NCI-H2107 (cell line): ENCODE results near the gene CHD9NB.

Experiments
- DNase-seq: peaks from one replicate; lab custom pipeline; 2025; lab: John Stamatoyannopoulos, UW

Gene CHD9NB

DNA sequence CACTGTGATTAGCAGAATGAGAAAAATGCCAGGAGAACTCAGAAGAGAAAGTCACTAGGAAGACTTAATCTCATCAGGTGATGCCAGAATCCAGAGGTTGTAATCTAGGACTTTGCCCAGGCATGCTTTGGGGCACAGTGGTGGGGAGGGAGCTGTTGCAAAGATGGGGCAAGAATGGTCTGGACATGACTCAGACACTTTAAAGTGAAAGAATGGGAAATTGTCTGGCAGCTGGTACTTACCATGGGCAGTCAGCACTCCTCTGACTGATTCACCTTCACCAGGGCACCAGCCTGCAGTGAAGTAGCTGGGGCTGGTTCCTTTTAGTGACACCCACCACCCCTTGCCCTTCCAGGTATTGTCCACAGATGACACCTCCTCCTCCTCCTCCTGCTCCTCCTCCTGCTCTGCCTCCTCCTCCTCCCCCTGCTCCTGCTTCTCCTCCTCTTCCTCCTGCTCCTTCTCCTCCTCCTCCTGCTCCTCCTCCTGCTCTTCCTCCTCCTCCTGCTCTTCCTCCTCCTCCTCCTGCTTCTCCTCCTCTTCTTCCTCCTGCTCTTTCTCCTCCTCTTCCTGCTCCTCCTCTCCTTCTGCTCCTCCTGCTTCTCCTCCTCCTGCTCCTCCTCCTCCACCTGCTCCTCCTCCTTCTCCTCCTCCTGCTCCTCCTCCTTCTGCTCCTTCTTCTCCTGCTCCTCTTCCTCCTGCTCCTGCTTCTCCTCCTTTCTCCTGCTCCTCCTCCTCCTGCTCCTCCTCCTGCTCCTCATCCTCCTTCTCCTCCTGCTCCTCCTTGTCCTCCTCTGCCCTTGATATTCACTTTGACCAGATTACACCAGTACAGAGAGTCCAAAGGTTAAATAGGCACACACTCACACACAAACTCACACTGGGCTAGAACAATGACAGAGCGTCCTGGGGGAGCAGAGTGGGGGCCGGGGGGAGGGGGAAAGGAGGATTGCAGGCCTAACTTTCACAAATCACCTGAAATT, at the start of gene CHD9NB:
Gene CHD9NB (minus strand): TSS at position 379 of the 983 bp plus-strand sequence. CDS start 8,739 bp downstream, outside the sequence.
- DNase-seq, result no peak

DNA sequence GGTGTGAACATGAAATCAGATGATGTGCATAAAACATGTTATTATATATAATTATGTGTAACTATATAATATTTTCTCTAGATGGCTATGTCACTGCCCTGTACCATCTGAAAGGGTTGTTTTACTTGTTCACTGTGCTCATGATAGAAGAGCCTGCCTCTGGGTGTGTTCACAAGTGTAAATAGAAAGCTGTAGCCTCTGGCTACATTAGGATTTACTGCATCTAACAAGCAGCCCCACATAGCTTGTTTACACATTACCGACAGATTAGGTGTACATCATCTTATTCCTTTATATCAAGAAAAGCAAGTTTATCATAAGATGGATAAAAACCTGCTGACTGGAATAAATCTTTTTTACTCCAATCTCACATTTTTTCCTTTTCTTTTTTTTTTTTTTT, 48.2 kb upstream of the CHD9NB start:
- DNase-seq, result no peak

DNA sequence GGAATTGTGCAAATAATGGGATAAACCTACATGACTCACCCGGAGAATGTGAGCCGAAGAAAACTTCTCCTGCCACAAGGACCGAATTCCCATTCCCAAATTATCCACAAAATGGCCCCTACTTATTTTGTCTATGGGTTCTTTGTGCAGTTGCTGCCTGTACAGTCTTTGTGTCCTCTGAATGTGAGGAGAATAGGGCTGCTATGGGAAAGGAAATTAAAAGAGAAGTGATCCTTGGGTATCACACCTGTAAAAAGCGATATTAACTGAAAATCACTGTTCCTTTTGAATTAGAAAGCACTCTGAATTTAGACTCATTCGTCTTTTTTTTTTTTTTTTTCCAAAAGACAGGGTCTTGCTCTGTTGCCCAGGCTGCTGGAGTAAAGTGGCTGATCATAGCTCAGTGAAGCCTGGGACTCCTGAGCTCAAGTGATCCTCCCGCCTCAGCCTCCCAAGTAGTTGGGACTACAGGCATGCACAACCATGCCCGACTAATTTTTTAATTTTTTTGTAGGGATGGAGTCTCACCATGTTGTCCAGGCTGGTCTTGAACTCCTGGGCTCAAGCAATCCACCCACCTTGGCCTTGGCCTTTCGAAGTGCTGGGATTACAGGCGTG, 47.5 kb upstream of the CHD9NB start:
- no peak for DNase-seq

DNA sequence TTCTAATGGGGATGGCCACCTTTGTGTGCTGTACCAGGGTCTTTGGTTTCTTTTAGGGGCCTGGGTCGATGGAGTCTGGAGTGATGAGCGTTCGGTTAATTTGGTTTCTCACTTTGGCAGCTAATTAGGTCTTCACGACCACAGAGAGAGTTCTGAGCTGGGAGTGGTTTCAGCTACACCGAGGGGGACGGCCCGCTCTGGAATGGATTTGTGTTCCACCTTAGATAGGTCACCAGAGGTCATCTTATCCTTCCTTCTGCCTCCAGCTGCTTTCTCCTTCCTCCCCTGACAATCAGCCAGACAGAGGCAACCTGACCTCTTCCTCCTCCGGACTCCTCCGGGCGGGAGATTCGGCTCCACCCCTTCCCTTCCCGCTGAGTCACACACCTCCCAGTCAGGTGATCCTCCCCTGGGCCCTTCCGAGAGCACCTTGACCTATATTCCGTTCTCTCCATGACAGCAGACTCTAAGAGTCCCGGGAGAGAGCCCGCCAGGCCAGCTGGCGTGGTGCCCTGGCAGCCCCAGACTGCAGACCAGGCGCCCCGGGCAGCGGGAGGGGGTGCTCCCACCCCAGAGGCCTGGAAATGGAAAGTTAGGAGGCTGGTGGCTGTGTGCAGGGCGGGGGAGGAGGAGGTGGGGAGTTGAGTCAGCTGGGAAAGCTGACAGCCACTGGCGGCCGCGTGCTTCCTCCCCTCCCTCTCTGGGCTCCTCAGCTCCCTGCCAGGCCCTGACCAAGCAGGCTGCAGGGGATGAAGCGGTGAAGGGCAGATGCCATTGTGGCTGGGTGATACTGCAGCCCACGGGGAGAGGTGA, 46.8 kb upstream of the CHD9NB start:
- DNase-seq, result peak; percentile 92

DNA sequence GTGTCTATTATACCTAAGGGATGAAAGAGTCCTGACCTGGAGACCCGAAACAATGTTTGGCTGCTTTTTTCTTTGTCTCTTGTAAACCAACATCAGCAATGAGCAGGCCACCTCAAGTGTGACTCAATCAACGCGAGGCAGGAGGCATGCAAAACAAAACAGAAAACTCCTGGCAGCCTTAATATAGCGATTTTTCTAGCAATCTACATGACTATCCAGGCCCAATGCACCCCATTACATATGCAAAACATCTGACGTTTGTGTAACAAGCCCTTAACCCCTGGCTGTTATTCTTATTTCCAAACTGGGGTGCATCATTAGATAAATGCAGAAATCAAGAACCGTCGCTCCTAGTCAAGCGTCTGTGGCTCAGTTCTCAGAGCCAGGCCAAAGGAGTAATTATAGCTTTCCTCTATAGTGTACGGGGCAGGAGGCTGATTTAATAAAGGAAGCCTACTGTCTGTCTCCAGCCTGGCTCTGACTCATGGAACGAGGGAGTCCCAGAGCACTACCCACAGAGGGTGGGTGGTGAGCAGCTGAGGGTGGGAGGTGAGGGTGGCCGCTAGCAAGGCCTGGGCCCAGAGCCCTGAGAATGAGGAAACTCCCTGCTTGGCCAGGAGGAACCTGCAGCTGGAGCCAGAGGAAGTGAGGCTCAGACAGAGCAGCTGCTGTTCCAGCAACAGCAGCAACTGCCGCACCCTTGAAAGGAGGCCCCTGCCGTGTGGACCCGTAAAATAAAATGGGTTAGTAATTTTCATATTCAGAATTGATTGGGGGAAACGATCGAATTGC, 46.0 kb upstream of the CHD9NB start:
- DNase-seq, result peak; percentile 34

GRCh38 chr16:53097190-53097589, 44.5 kb upstream of the CHD9NB start:
- DNase-seq, result no peak

- DNase-seq, result peak; percentile 12
Measured at GRCh38 chr16:53094013-53094630, 41.4 kb upstream of the CHD9NB start.

DNA sequence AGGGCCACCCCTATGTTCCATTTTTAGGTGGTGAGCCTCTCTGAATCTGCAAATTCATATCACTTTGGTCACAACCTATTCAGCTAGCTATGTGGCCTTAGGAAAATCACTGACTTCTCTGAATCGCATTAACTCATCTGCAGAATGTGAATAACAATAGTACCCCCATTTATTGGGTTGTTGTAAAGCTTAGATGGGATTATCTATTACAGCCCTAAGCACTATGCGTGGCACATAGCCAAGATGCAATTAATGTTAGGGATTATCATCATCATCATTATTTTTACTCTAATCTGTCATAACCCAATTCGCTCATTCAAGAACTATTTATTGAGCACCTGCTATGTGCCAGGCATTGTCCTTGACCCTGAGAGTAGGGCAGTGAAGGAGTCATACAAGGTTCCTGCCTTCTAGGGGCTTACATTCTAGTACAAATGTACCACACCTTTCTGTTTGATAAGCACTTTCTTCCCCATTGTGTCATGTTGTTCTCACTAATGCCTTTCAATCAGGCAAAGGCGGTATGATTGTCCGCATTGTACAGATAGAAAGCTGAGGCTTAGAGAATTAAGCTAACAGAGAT, 40.6 kb upstream of the CHD9NB start:
- DNase-seq, result no peak

- no peak for DNase-seq
Measured at GRCh38 chr16:53092284-53092683, 39.6 kb upstream of the CHD9NB start.

- peak; percentile 39 for DNase-seq
Measured at GRCh38 chr16:53091466-53092211, 38.9 kb upstream of the CHD9NB start.

DNA sequence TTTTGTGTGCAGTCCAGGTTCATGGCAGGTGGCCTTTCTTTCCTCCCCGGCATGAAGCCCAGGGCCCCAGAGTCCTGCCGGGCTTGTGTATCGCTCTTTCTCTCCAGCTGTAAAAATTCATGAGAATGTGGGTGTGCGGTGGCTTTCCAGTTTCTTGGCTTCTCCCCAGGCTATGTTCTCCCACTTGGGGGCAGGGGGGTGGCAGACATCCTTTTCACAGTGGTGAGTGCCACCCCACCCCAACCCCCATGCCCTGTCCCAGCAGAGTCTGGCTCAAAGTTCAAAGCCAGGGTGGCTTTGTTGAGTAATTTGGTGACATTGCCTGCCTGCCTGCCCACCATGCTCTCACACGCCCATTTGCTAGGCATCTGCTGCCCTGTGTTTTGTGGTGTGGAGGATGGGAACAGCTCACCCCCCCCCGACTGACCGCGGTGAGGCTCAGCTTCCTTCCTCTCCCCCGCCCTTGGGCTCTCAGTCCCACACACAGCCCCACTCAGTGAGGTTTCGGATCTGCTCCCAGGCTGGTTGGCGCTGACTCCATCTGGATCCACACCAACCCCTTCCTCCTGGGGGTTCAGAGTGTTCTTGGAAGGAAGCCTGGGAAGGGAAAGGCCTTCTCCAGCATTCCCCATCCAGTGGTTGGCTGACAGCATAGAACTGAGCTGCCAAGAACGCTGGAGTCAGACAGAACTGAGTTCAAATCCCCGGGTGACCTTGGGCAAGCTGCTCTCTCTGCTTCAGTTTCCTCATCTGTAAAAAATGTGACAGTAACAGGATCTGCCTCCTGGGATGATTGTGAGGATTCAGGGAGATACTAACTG, 38.1 kb upstream of the CHD9NB start:
- no peak for DNase-seq

GRCh38 chr16:53090286-53090590, 37.5 kb upstream of the CHD9NB start:
- no peak for DNase-seq

DNA sequence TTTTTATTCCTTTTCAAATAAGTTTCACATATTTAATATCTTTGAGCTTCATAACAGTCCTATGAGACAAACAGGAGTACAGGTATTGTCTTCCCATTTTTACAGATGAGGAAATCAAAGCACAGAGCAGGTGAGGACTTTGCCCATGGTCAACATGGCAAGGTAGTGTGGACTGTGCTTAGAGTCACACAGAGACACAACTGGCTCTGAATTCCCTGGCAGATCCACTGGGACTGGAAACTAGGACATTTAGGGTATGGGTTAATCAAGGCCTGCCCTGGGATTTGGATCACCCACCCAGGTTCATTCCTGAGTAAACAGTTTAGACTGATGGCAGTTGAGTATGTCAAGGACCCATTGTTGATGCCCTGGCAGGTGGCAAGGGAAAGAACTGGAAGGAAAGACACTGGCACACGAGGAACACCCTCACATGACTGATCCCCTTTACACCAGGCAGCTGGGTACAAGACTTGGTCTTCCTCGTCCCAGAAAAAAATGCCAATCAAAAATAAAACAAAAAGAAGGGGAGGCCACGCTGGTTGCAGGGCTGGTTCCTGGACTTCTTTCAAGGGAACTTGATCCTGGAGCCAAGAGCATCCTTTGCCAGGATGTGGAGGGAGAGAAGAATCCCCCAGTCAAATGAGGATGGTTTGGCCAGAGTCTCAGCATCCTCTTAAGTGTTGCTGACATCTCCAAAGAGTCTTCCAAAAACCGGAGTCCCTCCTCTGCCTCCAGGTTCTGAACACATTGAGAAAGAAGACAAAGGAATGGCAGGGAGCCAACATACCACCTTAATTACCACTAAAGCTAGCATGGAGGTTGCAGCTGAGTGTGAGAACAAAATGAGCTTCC, 37.0 kb upstream of the CHD9NB start:
- DNase-seq, result peak; percentile 2

DNA sequence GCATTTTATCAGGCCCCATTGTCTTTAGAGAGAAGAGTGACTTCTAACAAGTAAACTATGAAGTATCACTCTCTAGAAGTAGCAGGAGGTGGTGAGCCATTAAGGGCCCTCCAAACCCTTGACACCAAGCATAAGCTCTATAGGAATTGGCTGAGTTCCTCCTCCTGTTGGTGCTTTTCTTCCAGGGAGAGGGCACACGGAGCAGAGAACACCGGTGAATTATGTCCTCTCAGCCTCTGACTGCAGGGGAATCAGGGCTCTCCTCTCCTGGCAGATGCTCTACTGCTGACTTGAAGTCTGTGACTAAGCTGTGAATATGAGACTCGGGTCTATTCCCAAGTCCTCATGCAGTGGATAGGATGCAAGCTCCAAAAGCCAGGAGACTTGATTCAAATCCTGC, 34.4 kb upstream of the CHD9NB start:
- DNase-seq, result no peak

- DNase-seq, result no peak
Measured at GRCh38 chr16:53085931-53086421, 33.3 kb upstream of the CHD9NB start.

DNA sequence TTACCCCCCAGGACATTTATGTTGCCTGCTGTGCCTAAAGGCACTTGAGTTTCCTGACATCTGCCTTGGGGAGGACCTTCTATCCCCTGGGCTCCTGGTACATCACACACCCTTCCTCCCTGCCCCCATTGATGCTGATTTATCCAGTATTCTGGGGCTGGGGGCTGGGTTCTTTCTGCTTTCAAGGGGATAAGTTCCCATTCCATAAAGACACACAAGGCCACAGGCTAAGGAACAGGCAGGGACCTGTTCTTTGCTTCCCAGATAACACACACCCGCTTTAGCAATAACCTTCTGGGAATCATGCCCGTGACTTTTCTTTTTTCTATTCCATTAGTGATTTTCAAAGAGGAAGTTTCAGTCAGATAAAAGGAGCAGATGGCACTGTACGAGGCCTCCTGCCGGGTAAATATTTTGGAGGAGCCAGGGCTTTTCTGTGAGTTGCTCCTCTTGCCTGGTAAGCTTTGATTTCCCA, 32.7 kb upstream of the CHD9NB start:
- no peak for DNase-seq

- no peak for DNase-seq
Measured at GRCh38 chr16:53084746-53085334, 32.1 kb upstream of the CHD9NB start.

GRCh38 chr16:53084141-53084541, 31.4 kb upstream of the CHD9NB start:
- no peak for DNase-seq
